Liver (tissue), 9 donors: ENCODE results near the gene CTNNA2. TPM values are rescaled to one million over a fixed set of nuclear protein-coding genes. Genes with fewer than 3 reads are reported as not detected.

Experiments used
- DNase-seq: peaks from one replicate; pipeline ENCODE4 v3.0.0-alpha.2; 2017; ENCODE audit warnings: low spot score
- H3K27ac ChIP-seq, 2 donors: one replicate each; pipeline ENCODE4 v1.7.0; 2013; ENCODE audit warnings: inconsistent platforms in 2 of 2, low read length in 2 of 2, control low read depth in 1 of 2, low read depth in 1 of 2, mild to moderate bottlenecking in 1 of 2
- H3K27me3 ChIP-seq, 4 donors: one replicate each; pipeline versions ENCODE4 v1.6.1 to v1.7.0; 2013; ENCODE audit warnings: low read length in 3 of 4, inconsistent platforms in 1 of 4, mild to moderate bottlenecking in 1 of 4, moderate library complexity in 1 of 4; ENCODE audit not compliant: control insufficient read depth in 4 of 4, insufficient read depth in 4 of 4
- H3K36me3 ChIP-seq, 4 donors: one replicate each; pipeline versions ENCODE4 v1.6.1 to v1.7.0; 2013; ENCODE audit warnings: low read length in 3 of 4, mild to moderate bottlenecking in 3 of 4, low read depth in 1 of 4, moderate library complexity in 1 of 4; ENCODE audit not compliant: control insufficient read depth in 4 of 4, insufficient read depth in 3 of 4
- H3K4me1 ChIP-seq, 4 donors: one replicate each; pipeline versions ENCODE4 v1.6.1 to v1.7.0; 2013; ENCODE audit warnings: low read length in 3 of 4, mild to moderate bottlenecking in 3 of 4, moderate library complexity in 1 of 4; ENCODE audit not compliant: control insufficient read depth in 4 of 4, insufficient read depth in 4 of 4
- H3K4me3 ChIP-seq, 3 donors: one replicate each; pipeline versions ENCODE4 v1.6.1 to v1.7.0; 2013; ENCODE audit warnings: low read length in 3 of 3, control low read depth in 1 of 3, low read depth in 1 of 3, mild to moderate bottlenecking in 1 of 3
- H3K9ac ChIP-seq, 2 donors: one replicate each; pipeline ENCODE4 v1.7.0; 2013; ENCODE audit warnings: low read length in 2 of 2, mild to moderate bottlenecking in 2 of 2, moderate library complexity in 2 of 2, control low read depth in 1 of 2, low read depth in 1 of 2
- H3K9me3 ChIP-seq, 4 donors: one replicate each; pipeline versions ENCODE4 v1.6.1 to v1.7.0; 2013; ENCODE audit warnings: low read length in 3 of 4; ENCODE audit not compliant: control insufficient read depth in 4 of 4
- EGR1 ChIP-seq, 2 donors: IDR thresholded peaks; 2 replicates each; pipeline ENCODE4 v1.6.1; 2016 to 2018; ENCODE audit warnings: antibody characterized with exemption in 2 of 2, low read depth in 2 of 2
- FOXA1 ChIP-seq: IDR thresholded peaks from 2 replicates; pipeline ENCODE4 v1.6.1; 2016; ENCODE audit warnings: antibody characterized with exemption
- FOXA2 ChIP-seq: IDR thresholded peaks from 2 replicates; pipeline ENCODE4 v1.6.1; 2016; ENCODE audit warnings: antibody characterized with exemption
- HNF4G ChIP-seq: IDR thresholded peaks from 2 replicates; pipeline ENCODE4 v1.6.1; 2016; ENCODE audit warnings: antibody characterized with exemption
- JUND ChIP-seq, 2 donors: IDR thresholded peaks; 2 replicates each; pipeline ENCODE4 v1.6.1; 2016; ENCODE audit warnings: antibody characterized with exemption in 2 of 2
- NR2F2 ChIP-seq: IDR thresholded peaks from 2 replicates; pipeline ENCODE4 v1.6.1; 2016; ENCODE audit warnings: antibody characterized with exemption
- RAD21 ChIP-seq, 2 donors: IDR thresholded peaks; 2 replicates each; pipeline ENCODE4 v1.6.1; 2016; ENCODE audit warnings: antibody characterized with exemption in 2 of 2, mild to moderate bottlenecking in 2 of 2
- RXRA ChIP-seq, 2 donors: IDR thresholded peaks; 2 replicates each; pipeline ENCODE4 v1.6.1; 2017 to 2018; ENCODE audit warnings: antibody characterized with exemption in 2 of 2, mild to moderate bottlenecking in 1 of 2
- SP1 ChIP-seq: IDR thresholded peaks from 2 replicates; pipeline ENCODE4 v1.6.1; 2018; ENCODE audit warnings: antibody characterized with exemption, mild to moderate bottlenecking
- TAF1 ChIP-seq: conservative IDR thresholded peaks from 2 replicates; pipeline ENCODE4 v1.6.1; 2016; ENCODE audit warnings: antibody characterized with exemption, mild to moderate bottlenecking
- YY1 ChIP-seq: IDR thresholded peaks from 2 replicates; pipeline ENCODE4 v1.6.1; 2016; ENCODE audit warnings: antibody characterized with exemption, mild to moderate bottlenecking
- WGBS: extraction: QIAGEN DNeasy Blood & Tissue Kit; methylation state at CpG from one replicate; pipeline ENCODE4 v1.1.7; 2013; 5-methylcytosine and 5-hydroxymethylcytosine counted together
- polyA plus RNA-seq, 2 donors: library from polyadenylated mRNA; stranded (reverse) in 1 of 2; unstranded in 1 of 2; fragments of 200-250 nt in 1 of 2; fragments of >200 nt in 1 of 2; fragmentation: Nextera tagmentation in 1 of 2; extraction: Ambion mirVana in 1 of 2; gene quantifications; one replicate each; pipeline versions ENCODE4 v1.2.1 to v1.2.3, GENCODE V29; 2013 to 2015
- total RNA-seq, 2 donors: library from RNA; depleted of rRNA; stranded (reverse); fragments of >200 nt; gene quantifications; one replicate each; pipeline ENCODE4 v1.2.3, GENCODE V29; 2014
- TF ChIP-seq, protein P1 (sequence below): IDR thresholded peaks from 2 replicates; pipeline ENCODE4 v1.6.1; 2016; ENCODE audit warnings: antibody characterized with exemption
- TF ChIP-seq, protein P2 (sequence below): IDR thresholded peaks from 2 replicates; pipeline ENCODE4 v1.6.1; 2016; ENCODE audit warnings: antibody characterized with exemption
- TF ChIP-seq, protein P3 (sequence below): IDR thresholded peaks from 2 replicates; pipeline ENCODE4 v1.6.1; 2016; ENCODE audit warnings: antibody characterized with exemption, mild to moderate bottlenecking
- TF ChIP-seq, protein P4 (sequence below): fragments of 150-350 bp; IDR thresholded peaks from 2 replicates; pipeline ENCODE4 v1.5.1; 2017; ENCODE audit warnings: improper control_type of control experiment, low read depth, low read length; ENCODE audit not compliant: missing input control
- TF ChIP-seq, protein P5 (sequence below): IDR thresholded peaks from 2 replicates; pipeline ENCODE4 v1.6.1; 2016; ENCODE audit warnings: antibody characterized with exemption
- donor health status: healthy.
- donor health status: healthy.
- donor health status: healthy.
- donor health status: healthy.
- donor health status: healthy.

The CTNNA2 gene
- total and polyA plus RNA-seq, 4 donors = 0.05 TPM; not detected in 3

DNA sequence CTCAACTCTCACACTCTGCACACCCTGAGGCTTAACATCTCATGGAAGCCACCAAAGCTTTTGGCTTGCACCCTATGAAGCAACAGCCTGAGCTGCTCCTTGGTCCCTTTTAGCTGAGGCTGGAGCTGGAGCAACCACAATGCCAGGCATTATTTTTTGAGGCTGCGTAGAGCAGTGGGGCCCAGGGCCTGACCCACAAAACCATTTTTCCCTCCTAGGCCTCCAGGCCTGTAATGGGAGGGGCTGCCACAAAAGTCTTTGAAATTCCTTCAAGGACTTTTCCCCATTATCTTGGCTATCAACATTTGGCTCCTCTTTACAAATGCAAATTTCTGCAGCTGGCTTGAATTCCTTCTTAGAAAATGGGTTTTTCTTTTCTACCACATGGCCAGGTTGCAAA is 39.8 kb downstream of the CTNNA2 start:
- DNase-seq = no peak
- H3K9ac ChIP-seq = no peak overlapping the region
- H3K36me3 ChIP-seq = no peaks in the 10 kb centered on the region
- H3K27me3 ChIP-seq = no peaks in the 10 kb centered on the region
- H3K27ac ChIP-seq = no peak overlapping the region
- no peaks in the 10 kb centered on the region for H3K4me1 ChIP-seq
- WGBS = 75% methylated on average over 1 of the region's 1 CpG
- TF ChIP-seq EGR1 (IDR thresholded peaks at IDR 0.05; ENCODE audit: low read depth in 2 of 2) (no peak), NR2F2 (no peak), HNF4G (no peak), RAD21 (IDR thresholded peaks at IDR 0.05) (no peak)
- TF ChIP-seq, protein P1, sequence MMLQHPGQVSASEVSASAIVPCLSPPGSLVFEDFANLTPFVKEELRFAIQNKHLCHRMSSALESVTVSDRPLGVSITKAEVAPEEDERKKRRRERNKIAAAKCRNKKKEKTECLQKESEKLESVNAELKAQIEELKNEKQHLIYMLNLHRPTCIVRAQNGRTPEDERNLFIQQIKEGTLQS = no peak
- TF ChIP-seq, protein P2, sequence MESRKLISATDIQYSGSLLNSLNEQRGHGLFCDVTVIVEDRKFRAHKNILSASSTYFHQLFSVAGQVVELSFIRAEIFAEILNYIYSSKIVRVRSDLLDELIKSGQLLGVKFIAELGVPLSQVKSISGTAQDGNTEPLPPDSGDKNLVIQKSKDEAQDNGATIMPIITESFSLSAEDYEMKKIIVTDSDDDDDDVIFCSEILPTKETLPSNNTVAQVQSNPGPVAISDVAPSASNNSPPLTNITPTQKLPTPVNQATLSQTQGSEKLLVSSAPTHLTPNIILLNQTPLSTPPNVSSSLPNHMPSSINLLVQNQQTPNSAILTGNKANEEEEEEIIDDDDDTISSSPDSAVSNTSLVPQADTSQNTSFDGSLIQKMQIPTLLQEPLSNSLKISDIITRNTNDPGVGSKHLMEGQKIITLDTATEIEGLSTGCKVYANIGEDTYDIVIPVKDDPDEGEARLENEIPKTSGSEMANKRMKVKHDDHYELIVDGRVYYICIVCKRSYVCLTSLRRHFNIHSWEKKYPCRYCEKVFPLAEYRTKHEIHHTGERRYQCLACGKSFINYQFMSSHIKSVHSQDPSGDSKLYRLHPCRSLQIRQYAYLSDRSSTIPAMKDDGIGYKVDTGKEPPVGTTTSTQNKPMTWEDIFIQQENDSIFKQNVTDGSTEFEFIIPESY = no peak
- TF ChIP-seq, protein P3, sequence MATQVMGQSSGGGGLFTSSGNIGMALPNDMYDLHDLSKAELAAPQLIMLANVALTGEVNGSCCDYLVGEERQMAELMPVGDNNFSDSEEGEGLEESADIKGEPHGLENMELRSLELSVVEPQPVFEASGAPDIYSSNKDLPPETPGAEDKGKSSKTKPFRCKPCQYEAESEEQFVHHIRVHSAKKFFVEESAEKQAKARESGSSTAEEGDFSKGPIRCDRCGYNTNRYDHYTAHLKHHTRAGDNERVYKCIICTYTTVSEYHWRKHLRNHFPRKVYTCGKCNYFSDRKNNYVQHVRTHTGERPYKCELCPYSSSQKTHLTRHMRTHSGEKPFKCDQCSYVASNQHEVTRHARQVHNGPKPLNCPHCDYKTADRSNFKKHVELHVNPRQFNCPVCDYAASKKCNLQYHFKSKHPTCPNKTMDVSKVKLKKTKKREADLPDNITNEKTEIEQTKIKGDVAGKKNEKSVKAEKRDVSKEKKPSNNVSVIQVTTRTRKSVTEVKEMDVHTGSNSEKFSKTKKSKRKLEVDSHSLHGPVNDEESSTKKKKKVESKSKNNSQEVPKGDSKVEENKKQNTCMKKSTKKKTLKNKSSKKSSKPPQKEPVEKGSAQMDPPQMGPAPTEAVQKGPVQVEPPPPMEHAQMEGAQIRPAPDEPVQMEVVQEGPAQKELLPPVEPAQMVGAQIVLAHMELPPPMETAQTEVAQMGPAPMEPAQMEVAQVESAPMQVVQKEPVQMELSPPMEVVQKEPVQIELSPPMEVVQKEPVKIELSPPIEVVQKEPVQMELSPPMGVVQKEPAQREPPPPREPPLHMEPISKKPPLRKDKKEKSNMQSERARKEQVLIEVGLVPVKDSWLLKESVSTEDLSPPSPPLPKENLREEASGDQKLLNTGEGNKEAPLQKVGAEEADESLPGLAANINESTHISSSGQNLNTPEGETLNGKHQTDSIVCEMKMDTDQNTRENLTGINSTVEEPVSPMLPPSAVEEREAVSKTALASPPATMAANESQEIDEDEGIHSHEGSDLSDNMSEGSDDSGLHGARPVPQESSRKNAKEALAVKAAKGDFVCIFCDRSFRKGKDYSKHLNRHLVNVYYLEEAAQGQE = no peak
- H3K4me3 ChIP-seq = no peak overlapping the region
- H3K9me3 ChIP-seq = peaks cover 0 to 26% (median 10%) of the 10 kb centered on the region in 4 donors

DNA sequence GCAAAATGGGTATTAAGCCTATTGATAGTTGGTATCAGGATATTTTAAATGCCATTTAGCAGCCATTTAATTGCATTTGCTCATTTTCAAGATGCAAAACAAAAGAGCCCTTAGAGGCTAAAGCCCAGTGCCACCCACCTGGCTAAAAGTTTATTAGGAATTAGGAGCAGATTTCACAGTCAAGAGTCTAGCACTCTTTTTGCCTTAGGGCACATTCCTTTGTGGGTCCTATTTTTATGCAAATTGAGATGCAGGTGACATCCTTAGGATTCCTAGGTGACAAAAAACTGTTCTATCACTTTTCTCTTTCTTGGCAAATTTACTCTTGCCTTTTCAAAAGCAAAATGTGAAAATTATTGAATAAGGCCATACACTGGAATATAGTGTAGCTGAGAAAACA is 42.0 kb downstream of the CTNNA2 start:
- no peak for DNase-seq
- Histone ChIP-seq H3K9ac (no peak overlapping the region), H3K4me3 (no peak overlapping the region), H3K4me1 (no peaks in the 10 kb centered on the region), H3K36me3 (no peaks in the 10 kb centered on the region), H3K27ac (no peak overlapping the region), H3K27me3 (no peaks in the 10 kb centered on the region), H3K9me3 (peaks cover 0 to 9% (median 6%) of the 10 kb centered on the region in 4 donors)
- no peak for TF ChIP-seq SP1
- TF ChIP-seq TAF1 = no peak
- no peak for TF ChIP-seq JUND (IDR thresholded peaks at IDR 0.05)
- TF ChIP-seq FOXA1 = no peak
- no peak for TF ChIP-seq NR2F2
- TF ChIP-seq RXRA (IDR thresholded peaks at IDR 0.05) = no peak
- no peak for TF ChIP-seq FOXA2
- no peak for TF ChIP-seq YY1
- TF ChIP-seq, protein P4, sequence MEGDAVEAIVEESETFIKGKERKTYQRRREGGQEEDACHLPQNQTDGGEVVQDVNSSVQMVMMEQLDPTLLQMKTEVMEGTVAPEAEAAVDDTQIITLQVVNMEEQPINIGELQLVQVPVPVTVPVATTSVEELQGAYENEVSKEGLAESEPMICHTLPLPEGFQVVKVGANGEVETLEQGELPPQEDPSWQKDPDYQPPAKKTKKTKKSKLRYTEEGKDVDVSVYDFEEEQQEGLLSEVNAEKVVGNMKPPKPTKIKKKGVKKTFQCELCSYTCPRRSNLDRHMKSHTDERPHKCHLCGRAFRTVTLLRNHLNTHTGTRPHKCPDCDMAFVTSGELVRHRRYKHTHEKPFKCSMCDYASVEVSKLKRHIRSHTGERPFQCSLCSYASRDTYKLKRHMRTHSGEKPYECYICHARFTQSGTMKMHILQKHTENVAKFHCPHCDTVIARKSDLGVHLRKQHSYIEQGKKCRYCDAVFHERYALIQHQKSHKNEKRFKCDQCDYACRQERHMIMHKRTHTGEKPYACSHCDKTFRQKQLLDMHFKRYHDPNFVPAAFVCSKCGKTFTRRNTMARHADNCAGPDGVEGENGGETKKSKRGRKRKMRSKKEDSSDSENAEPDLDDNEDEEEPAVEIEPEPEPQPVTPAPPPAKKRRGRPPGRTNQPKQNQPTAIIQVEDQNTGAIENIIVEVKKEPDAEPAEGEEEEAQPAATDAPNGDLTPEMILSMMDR = no peak
- TF ChIP-seq, protein P5, sequence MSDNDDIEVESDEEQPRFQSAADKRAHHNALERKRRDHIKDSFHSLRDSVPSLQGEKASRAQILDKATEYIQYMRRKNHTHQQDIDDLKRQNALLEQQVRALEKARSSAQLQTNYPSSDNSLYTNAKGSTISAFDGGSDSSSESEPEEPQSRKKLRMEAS = no peak
